HG02970 (cell line): ENCODE results near the gene CDH4.

Experiments used
- ATAC-seq: cut with Tn5 transposase; IDR thresholded peaks from one replicate; pipeline ENCODE4 v1.9.1; 2021; ENCODE audit warnings: mild to moderate bottlenecking, moderate library complexity, moderate number of reproducible peaks; ENCODE audit not compliant: unreplicated experiment, low FRiP score

The CDH4 gene

GRCh38 chr20:61900945-61901293 is 648.9 kb downstream of the CDH4 start:
- ATAC-seq: no peak

GRCh38 chr20:61901392-61902220 is 649.5 kb downstream of the CDH4 start:
- ATAC-seq: no peak

GRCh38 chr20:61902221-61902869 is 650.3 kb downstream of the CDH4 start:
- no peak for ATAC-seq

GRCh38 chr20:61903575-61904340 is 651.7 kb downstream of the CDH4 start:
- no peak for ATAC-seq

GRCh38 chr20:61904456-61904855 is 652.4 kb downstream of the CDH4 start:
- ATAC-seq: no peak

- ATAC-seq: no peak
These were observed 653.9 kb downstream of the CDH4 start for GRCh38 chr20:61905781-61906523.

GRCh38 chr20:61907081-61907891 is 655.2 kb downstream of the CDH4 start:
- no peak for ATAC-seq

- ATAC-seq: no peak
These were observed 656.3 kb downstream of the CDH4 start for GRCh38 chr20:61908057-61909026.

- ATAC-seq: no peak
These were observed 657.0 kb downstream of the CDH4 start for GRCh38 chr20:61909028-61909427.

GRCh38 chr20:61909821-61910220 is 657.8 kb downstream of the CDH4 start:
- ATAC-seq: no peak

GRCh38 chr20:61911824-61912223 is 659.8 kb downstream of the CDH4 start:
- ATAC-seq: no peak

GRCh38 chr20:61912665-61913422 is 660.8 kb downstream of the CDH4 start:
- ATAC-seq: no peak

- no peak for ATAC-seq
These were observed 661.6 kb downstream of the CDH4 start for GRCh38 chr20:61913423-61914225.

GRCh38 chr20:61915101-61915500 is 663.0 kb downstream of the CDH4 start:
- no peak for ATAC-seq

- ATAC-seq: no peak
These were observed 664.3 kb downstream of the CDH4 start for GRCh38 chr20:61916318-61916891.

GRCh38 chr20:61917474-61918145 is 665.5 kb downstream of the CDH4 start:
- no peak for ATAC-seq
